NOMO-1 (cell line): ENCODE results near the gene OR4D11.
"Not testable (repeated sequence)": the region's sequence is repeated elsewhere in the genome, so short reads cannot be mapped to it uniquely, and the experiment has no call there.

ENCODE experiments used
- DNase-seq, 2 experiments: peaks; one replicate each; lab custom pipeline; 2025; ENCODE audit not compliant: unreplicated experiment in 2 of 2; lab: John Stamatoyannopoulos, UW

The OR4D11 gene

GRCh38 chr11:59503276-59503675 is at the start of gene OR4D11:
TSS of gene OR4D11 (plus strand) at chr11:59503576. CDS start at chr11:59503576, 0 bp downstream.
- no peak for DNase-seq

GRCh38 chr11:59456661-59457060 is 46.7 kb upstream of the OR4D11 start, which contains the start of gene OR4D6:
TSS of gene OR4D6 (plus strand) at chr11:59456961. CDS start at chr11:59456961, 0 bp downstream.
- DNase-seq: no peak

GRCh38 chr11:59459916-59460315 is 43.5 kb upstream of the OR4D11 start:
- no peak for DNase-seq

GRCh38 chr11:59463190-59463641 is 40.2 kb upstream of the OR4D11 start:
- DNase-seq: no peak

DNA sequence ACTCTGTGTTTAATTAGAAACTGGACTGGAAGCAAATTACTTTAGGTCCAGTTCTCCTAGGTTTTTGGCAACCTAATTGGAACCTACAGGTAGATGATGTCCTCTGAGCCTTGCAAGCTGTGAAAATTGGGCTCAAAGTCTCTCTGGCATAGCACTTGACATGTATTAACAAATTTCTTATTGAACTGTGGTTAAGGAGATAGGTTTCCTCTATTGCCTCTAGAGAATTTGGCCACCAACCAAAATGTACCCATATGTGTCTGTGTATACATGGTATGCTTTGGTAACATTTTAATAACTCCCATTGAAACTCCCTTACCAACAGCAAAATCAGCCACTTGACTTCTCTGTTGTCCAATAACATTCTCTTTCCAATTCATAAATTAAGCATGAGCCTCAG is 30.4 kb upstream of the OR4D11 start, which contains the start of gene OR4D10:
TSS of gene OR4D10 (plus strand) at position 301 of the 400 bp plus-strand sequence. CDS start 4,115 bp downstream, outside the sequence.
- DNase-seq: no peak

DNA sequence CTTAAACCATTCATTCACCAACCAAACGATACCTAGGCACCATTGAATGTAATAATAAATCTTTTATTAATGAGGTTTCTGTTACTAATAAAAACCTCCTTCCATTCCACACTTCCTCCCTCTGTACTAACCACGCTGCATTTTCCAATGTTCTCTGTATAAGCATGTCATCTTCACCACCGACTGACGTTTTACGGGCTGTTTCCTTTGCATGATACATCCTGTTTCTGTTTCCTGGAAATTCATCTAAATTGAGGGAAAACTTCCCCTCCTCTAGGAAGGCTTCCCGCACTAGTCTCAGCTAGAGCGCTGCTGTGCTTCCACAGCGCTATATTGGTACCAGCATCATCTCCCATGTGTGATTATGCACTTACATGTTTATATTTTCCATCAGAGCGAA is 28.2 kb upstream of the OR4D11 start:
- DNase-seq: no peak

DNA sequence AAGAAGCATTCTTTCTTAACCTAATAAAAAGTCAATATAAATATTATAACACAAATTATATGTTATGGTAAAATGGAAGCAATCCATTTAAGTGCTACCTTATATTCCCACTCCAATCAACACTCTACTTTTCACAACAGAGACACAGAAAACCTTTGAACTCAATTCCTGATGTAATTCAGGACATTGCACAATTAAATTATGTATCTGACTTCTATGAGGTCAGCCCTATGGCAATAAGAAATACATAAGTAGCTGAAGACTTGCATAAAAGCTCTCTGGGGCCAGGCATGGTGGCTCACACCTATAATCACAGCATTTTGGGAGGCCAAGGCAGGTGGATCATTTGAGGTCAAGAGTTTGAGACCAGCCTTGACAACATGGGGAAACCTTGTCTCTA is 23.5 kb upstream of the OR4D11 start:
- peak in 1 of 2 experiments; percentile 1 for DNase-seq

- DNase-seq: no peak
These were observed 23.0 kb upstream of the OR4D11 start for GRCh38 chr11:59480359-59480758.

DNA sequence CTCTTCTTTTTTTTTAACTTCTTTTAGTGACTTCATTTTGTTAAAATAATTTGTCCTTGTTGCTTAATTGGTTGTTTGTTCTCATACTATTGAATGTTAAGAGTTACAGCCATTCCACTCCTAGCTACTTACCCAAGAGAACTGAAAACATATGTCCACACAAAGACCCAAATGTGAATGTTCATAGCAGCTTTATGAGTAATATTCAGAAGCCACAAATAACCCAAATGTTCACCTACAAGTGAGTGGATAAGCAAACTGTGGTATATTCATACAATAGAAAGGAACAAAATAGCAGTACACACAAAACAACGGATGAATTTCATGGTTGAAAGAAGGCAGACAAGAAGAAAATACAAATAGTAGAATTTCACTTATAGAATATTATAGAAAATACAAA is 1.4 kb upstream of the OR4D11 start:
- no peak for DNase-seq

GRCh38 chr11:59510941-59511589 is 7.7 kb downstream of the OR4D11 start, which contains the start of gene OR4D9:
TSS of gene OR4D9 (plus strand) at chr11:59511539. CDS start at chr11:59514913, 3,374 bp downstream.
- peak; percentile 25 to 80 for DNase-seq

GRCh38 chr11:59511675-59512074 is 8.3 kb downstream of the OR4D11 start:
- no peak for DNase-seq

- DNase-seq: not testable (repeated sequence)
These were observed 16.8 kb downstream of the OR4D11 start for GRCh38 chr11:59520139-59520538.

- DNase-seq: no peak
These were observed 17.4 kb downstream of the OR4D11 start for GRCh38 chr11:59520741-59521140.

DNA sequence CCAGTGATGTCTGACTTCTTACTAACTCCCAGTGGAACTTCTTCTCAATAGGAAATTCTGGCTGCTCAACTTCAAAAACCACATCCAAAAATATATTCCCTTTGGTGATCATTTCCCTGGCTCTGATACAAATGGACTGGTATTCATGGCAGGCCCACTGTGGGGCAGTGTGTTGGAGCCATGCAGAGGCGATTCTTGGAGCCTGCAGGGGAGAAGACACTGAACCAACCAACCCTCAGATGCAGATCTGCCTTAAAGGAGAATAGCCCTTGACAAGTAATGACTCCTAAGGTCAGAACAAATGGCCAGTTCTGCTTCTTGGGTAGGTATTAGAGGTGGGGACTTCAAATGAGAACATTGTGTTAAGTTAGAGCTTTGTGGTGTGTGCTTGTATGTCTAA is 20.2 kb downstream of the OR4D11 start:
- DNase-seq: no peak

- DNase-seq: no peak
These were observed 25.3 kb downstream of the OR4D11 start for GRCh38 chr11:59528711-59529110.

DNA sequence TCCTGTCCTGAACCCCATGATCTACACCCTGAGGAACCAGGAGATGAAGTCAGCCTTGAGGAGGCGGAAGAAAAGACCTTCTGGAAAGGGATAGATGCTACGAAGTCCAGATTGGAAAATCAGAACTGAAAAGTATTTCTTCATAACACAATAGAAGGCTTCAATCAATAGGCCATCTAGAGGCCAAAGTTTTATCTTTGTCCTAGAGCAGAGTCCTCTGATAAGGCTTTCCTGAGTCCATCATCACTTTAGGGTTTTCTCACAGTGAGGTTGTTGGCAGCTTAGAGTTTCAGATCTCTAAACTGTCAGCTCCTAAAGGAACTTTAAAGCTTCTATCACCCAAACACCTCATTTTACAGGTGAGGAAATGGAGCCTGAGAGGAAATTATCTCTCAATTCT is 29.2 kb downstream of the OR4D11 start:
- DNase-seq: no peak

DNA sequence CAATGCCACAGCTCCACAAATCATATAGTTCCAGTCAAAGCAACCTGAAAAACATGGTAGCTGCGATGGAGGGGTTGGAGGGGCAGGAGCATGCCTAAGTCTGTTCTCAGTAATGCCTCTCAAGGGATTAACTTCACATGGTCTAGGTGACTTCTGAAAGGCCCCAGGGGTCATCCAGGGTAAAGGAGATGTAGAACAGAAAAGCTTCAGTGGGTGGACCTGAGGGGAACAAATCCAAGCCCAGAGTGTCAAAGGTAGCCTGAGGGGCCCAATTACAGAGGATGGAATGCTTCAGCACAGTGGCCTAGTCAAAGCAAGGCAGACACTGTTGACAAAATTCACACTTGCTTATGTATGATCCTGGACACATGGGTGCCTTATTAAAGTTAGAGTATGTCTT is 31.3 kb downstream of the OR4D11 start:
- no peak for DNase-seq

DNA sequence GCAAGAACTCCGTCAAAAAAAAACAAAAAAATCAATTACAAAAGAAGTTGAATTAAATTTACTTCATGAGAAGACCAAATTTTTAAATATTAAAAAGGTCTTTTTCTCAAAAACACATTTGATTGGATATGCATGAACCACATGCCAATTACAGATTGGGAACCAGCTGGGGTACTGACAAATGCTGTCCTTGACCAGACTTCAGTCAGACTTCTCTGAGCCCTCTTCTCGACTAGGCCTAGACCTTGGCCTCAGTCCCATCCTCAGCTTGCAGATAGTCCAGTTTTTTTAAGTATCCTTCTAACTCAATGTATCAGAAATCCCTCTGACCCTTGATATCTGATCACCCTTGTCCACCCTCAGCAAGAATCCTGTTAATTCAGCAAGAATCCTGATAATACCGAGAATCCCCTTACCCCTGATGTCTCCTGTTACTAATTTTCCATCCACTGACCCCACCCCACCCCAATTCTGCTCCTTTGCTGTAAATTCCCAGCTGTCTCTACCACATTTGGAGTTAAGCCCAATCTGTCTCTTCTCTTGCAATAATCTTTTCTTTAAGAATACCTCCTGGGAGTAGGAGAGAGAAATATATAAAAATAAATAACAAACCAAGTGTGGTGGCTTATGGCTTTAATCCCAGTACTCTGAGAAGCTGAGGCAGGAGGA is 38.9 kb downstream of the OR4D11 start:
- DNase-seq: no peak

DNA sequence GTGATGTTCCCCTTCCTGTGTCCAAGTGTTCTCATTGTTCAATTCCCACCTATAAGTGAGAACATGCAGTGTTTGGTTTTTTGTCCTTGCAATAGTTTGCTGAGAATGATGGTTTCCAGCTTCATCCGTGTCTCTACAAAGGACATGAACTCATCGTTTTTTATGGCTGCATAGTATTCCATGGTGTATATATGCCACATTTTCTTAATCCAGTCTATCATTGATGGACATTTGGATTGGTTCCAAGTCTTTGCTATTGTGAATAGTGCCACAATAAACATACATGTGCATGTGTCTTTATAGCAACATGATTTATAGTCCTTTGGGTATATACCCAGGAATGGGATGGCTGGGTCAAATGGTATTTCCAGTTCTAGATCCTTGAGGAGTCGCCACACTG is 40.3 kb downstream of the OR4D11 start:
- not testable (repeated sequence) for DNase-seq

DNA sequence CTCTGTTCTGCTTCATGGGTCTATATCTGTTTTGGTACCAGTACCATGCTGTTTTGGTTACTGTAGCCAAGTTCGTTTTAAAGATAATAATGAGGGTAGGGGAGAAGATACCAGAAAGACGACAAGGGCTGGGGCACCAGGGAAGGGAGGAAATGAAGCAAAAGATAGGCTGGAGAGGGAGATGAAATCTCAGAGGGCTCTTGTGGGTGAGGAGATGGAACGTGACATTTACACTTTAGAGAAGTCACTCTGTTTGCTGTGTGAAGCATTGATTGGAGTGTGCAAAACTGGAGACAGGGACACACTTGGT is 41.4 kb downstream of the OR4D11 start:
- no peak for DNase-seq

GRCh38 chr11:59545179-59546020 is 42.0 kb downstream of the OR4D11 start:
- DNase-seq: no peak
